GM20431 (cell line): ENCODE results near the gene NDFIP1.
"Not testable (repeated sequence)": the region's sequence is repeated elsewhere in the genome, so short reads cannot be mapped to it uniquely, and the experiment has no call there.

Source experiments
- in situ Hi-C: fragments of 300-500 bp; cut with MseI, MboI; formaldehyde crosslinking; loops from one replicate; pipeline ENCODE4 v1.15.0; 2020; ENCODE audit warnings: low sequenced_read_pairs; ENCODE audit not compliant: unreplicated experiment

Gene NDFIP1

DNA sequence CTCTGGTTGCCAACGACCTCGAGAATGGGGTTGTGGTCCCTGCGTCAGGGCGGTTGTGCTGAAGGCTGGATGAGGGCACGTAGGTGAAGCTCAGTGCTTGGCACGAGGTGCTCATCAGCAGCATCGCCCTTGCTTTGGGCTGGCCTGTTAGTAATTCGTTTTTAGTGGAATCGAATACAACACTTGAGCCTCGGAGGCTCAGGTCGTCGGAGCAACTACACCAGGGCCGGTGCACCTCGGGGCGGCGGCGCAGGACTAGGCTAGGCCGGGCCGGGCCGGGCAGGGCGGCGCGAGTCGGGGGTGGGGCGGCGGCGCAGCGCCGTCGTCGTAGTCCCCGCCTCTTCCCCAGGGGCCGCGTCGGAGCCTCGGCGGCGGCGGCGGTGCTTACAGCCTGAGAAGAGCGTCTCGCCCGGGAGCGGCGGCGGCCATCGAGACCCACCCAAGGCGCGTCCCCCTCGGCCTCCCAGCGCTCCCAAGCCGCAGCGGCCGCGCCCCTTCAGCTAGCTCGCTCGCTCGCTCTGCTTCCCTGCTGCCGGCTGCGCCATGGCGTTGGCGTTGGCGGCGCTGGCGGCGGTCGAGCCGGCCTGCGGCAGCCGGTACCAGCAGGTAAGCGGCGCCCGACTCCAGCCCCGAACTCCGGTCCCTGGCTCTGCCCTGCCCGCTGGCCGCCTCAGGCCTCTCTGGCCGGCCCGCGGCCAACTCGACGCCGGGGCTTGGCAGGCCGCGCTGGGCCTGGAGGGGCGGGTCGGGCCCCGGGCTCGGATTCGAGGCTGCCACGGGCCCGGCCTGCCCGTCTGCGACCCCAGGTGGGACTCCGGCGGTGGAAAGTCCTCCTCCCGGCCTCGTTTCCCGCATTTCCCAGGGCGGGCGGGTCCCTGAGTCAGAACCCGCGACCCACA, at the start of gene NDFIP1:
TSS of gene NDFIP1 (plus strand) at position 348 of the 899 bp plus-strand sequence. CDS start at position 544, 196 bp downstream.
- in situ Hi-C loops, result no loop called here

DNA sequence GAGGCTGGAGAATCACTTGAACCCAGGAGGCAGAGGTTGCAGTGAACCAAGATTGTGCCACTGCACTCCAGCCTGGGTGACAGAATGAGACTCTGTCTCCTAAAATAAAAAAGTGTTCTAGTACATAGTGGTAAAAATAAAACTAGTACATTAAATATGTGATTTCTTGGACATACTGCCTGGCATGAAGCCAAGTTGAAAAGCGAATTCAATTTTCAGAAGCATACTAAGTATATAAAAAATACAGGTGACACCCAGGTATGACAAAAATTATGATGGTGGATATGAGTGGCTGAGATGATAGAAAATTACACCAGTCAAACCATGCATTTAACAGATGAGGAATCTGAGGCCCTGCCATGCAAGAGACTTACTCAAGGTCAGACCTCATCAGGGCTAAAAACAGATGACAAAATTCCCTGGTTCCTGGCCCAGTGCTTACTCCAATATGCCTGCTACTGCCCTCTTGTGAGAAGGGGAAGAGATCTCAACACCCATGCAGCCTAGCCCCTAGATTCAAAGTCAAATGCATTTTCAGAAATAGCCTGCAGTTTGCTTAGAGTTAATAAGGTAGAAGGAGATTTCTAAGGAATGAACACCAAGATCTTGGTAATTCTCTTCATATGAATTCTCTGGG, 49.2 kb upstream of the NDFIP1 start:
- in situ Hi-C loops, result no loop called here

DNA sequence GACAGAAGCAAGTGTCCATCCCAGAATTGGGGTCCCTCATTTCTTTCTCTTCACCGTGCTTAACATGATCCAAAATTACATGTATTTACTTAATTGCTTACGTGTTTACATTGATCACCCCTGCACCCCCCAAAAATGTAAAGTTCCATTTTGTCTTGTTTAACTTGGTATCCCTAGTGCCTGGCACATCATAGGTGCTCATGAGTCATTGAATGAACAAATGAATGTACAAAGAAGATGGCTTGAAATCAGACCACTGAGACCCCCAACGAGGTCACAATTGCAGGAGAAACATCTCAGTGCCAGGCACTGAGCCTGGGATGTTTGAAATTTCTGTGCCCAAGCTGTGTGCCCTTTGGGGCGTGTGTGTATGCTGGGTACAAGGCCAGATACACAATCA, 45.2 kb upstream of the NDFIP1 start:
- in situ Hi-C loops, result no loop called here

DNA sequence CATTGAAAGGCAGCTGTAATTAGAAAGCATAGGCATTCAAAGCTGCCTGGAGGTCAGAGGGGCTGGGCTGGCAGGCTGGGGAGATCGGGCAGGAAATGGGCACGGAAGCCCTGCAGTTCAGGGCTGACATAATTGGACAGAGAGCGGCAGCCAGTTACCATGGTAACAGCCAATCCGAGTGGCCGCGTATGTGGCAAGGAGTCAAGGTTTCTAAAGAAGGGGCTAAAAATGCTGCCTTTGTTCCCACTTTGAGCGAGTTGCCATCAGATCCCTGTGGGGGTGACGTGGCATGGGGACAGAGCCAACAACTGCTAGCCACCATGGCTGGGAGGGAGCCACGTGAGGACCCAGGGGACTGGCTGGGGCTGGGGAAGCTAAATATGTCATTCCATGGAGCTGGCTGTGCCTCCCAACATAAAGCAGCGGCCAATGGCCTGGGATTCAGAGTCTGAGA, 44.7 kb upstream of the NDFIP1 start:
- in situ Hi-C loops, result no loop called here

DNA sequence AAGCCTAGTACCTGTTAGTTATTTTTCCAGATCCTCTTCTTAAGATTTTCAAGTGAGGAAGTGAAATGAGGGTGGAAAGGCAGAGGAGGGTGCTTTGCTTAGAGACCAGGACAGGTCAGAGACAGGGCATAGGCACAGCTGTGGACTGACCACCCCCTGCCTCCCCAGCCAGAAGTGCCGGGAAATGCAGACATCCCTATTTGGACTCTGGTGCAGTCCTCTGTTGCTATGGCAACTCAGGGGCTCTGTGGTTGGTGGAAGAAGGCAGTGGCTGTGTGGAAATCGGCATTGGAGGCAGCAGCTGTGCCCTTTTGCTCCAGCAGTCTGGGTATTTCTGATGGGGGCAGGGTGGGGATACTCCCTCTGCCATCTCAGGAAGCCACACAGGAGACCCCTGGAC, 43.3 kb upstream of the NDFIP1 start:
- in situ Hi-C loops, result no loop called here

GRCh38 chr5:142069606-142070399, 38.8 kb upstream of the NDFIP1 start:
- in situ Hi-C loops, result no loop called here

DNA sequence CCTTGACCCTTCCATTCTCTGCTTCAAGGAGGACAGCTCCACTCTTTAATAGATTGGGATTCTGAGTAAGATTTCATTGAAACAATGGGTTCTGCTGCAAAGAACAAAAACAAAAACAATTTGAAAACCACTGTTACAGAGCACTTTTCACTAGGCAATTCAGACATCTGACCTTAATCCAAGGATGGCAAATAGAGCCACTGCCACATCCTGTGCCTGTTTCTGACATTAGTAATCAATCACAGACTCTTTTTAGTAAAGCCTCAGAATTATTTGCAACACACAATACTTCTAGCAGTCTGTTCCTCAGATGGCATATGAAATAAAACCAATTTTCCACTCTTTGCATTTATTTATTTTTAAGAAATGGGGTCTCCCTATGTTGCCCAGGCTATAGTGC, 37.8 kb upstream of the NDFIP1 start:
- in situ Hi-C loops, result no loop called here

GRCh38 chr5:142072488-142072887, 36.1 kb upstream of the NDFIP1 start:
- in situ Hi-C loops, result no loop called here

- in situ Hi-C loops, result no loop called here
Observed at GRCh38 chr5:142073362-142073988, 35.1 kb upstream of the NDFIP1 start.

- in situ Hi-C loops, result no loop called here
Observed at GRCh38 chr5:142074006-142074405, 34.6 kb upstream of the NDFIP1 start.

DNA sequence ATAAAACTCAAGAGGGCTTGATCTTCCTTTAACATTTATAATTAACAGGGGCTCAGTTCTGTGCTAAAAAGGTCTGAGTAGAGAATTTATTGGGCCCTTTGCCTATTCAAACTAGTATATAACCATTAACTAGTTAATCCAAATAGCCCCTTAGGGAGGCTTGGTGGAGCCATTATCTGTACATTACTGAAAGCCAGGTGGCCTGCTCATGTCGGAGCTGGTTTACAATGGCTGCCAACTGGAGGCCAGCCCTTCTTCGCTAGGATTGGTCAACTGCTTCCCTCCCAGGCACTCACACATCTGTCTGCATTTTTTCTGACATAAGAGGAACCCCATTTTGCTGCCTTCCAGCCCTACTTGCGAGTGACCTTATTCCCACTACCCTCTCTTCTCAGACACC, 30.4 kb upstream of the NDFIP1 start:
- in situ Hi-C loops, result no loop called here

DNA sequence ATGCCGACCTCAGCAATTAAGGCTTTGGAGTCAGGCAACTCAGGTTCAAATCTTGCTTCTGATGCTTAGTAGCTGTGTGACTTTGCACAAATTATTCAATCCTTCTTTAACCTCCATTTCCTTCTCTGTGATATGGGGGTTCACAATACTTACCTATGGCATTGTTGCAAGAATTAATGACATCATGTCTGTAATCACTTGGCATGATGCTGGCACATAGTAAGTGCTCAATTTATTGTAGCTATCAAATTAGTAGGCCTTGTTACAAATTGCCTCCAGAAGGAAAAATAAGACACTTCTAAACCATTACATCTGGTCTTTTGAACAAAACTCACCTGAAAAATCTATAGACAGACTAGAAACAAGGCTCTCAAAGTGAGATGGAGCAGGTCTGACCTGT, 29.9 kb upstream of the NDFIP1 start:
- in situ Hi-C loops, result no loop called here

DNA sequence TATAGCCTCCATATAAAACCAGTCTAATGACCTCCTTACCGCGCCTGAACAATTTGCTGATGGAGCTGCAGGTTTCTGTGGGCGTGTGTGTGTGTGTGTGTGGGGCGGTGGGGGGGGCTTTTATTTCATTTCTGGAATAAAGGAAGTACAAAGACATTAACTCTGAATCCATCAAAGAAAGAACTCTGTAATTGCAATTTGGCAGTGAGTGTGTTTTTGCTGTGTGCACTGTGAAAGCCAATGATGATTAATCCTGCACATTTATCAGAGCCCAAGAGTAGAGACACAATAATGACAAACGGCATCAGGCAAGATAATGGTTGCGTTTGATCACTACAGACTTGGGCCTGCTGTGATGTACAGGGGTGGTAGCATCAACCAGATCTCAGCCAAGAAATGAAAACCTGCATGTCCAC, 29.3 kb upstream of the NDFIP1 start:
- in situ Hi-C loops, result no loop called here

DNA sequence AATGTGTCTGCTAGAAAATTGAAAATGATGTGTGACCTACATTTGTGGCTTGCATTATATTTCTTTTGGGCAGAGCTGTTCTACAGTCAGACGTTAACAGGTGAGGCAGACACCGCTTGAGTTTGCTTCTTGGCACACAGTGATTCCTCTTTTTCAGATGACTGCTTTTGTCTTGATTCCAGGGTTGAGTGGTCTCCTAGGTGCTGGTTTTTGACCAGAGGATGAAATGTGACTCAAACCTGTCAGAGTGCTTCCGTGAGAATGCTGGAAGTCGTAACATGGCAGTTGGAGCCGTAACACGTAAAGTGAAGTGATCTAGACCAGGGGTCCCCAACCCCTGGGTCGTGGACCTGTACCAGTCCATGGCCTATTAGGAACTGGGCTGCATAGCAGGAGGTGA, 28.3 kb upstream of the NDFIP1 start:
- in situ Hi-C loops, result no loop called here

DNA sequence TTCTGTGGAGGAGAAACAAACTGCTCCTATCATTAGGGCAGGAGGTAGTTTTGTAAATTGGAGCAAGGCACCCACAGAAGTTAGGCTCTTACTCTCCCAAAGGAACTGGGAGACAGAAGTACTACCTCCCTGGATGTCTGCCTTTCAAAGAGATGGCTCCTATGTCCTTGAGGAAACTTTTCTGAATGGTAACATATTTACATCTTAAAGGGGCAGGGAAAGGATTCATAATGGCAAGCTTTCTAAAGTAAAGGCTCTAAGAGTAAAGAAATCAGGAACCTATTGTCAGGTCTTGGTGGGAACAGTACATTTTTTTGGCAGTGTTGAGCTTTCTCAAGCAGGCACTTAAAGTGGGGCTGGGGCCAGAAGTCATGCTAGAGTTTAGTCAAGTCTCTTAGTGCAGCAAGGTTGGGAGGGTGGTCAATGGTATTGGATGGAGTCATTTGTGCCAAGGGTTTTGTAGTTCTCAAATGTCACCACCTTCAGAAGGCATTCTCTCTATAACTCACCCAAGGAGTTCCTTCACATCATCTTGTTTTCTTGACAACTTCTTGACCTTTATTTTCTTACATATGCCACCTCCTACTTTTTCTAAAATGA, 26.3 kb upstream of the NDFIP1 start:
- in situ Hi-C loops, result no loop called here

- in situ Hi-C loops, result no loop called here
Observed at GRCh38 chr5:142086229-142086628, 22.4 kb upstream of the NDFIP1 start.

DNA sequence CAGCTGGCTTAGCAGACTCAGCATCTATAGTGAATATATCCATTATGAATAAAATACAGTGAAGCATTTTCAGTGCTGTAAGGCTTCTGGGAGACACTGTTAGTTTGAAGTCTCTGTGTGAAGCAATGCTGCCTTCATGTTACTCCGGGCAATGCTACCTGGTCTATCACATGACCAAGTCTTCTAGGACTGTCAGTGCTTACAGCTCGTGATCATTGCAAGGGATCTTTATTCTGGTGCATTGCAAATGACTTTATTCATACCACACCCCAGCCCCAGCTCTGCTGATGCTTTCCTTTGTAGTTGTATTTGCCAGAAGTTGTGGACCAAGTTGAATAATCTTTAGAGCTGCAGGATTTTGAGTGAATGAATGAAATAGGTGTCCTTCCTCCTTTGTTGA, 21.9 kb upstream of the NDFIP1 start:
- in situ Hi-C loops, result no loop called here

GRCh38 chr5:142087920-142088679, 20.5 kb upstream of the NDFIP1 start:
- in situ Hi-C loops, result no loop called here

- in situ Hi-C loops, result not testable (repeated sequence)
Observed at GRCh38 chr5:142088855-142089479, 19.6 kb upstream of the NDFIP1 start.
